Adrenal gland (tissue), 5 donors: ENCODE measurements around the gene SNTA1.

ENCODE experiments used
- CTCF ChIP-seq, 6 experiments: fragments of 450-650 bp in 4 of 6; fragments of 200-600 bp in 2 of 6; sonication (generic) in 1 of 6; IDR thresholded peaks; 1 replicate in 5 of 6; 2 replicates in 1 of 6; pipeline versions ENCODE4 v1.5.1 to v1.8.0; 2016 to 2021; ENCODE audit warnings: antibody characterized with exemption in 6 of 6, mild to moderate bottlenecking in 2 of 6, moderate library complexity in 1 of 6
- POLR2A ChIP-seq, 2 donors: fragments of 450-650 bp; IDR thresholded peaks; one replicate each; pipeline ENCODE4 v1.6.1; 2017; ENCODE audit warnings: antibody characterized with exemption in 2 of 2, mild to moderate bottlenecking in 2 of 2, moderate library complexity in 1 of 2
- donor health status: DM: no; HTN: no; CAD: no.

DNA sequence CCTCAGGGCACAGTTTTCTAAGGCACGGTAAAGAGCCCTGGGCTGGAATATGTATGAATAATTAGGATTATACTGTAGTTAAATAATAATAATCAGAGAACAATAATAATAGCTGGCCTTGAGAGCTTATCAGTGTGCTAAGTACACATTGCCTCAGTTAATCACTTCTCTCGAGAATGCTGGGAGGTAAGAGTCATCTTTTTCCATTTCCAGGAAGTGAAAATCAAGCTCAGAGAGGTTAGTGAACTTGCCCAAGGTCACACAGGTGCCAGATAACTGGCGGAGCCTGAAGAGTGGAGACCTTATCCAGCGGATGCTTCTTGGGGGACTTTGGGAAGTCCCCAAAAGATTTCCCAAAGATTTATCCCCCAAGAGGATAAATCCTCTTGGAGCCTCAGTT lies 26.9 kb upstream of the SNTA1 start:
- TF ChIP-seq POLR2A (IDR thresholded peaks at IDR 0.05) = no peak
- TF ChIP-seq CTCF (IDR thresholded peaks at IDR 0.05) = no peak
